G401.6 (cell line): ENCODE results near the gene AKTIP.
"Not testable (repeated sequence)": the region's sequence is repeated elsewhere in the genome, so short reads cannot be mapped to it uniquely, and the experiment has no call there.

Source experiments
- FAIRE-seq: peaks from 2 replicates; lab custom pipeline; 2012; peaks lifted over from hg19 to GRCh38; lab: Jason Lieb, UNC

Gene AKTIP

DNA sequence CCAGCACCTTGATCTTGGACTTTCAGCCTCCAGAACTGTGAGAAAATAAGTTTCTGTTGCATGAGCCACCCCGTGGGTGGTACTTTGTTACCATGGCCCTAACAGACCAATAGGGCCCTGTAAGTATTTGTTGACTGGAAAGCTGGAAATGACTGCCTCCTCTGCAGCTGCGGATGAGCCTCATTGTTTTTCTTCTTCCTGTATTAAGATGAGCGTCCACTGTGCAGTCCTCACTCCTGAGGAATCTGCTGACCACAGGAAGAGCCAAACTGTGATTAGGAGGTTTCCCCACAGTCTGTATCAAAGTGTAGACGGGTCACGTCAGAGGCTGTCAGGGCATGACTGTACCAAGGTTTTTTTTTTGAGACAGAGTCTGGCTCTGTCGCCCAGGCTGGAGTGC is 12.2 kb upstream of the AKTIP start:
- no peak for FAIRE-seq

GRCh38 chr16:53512795-53513194 is 9.8 kb upstream of the AKTIP start:
- FAIRE-seq: not testable (repeated sequence)

DNA sequence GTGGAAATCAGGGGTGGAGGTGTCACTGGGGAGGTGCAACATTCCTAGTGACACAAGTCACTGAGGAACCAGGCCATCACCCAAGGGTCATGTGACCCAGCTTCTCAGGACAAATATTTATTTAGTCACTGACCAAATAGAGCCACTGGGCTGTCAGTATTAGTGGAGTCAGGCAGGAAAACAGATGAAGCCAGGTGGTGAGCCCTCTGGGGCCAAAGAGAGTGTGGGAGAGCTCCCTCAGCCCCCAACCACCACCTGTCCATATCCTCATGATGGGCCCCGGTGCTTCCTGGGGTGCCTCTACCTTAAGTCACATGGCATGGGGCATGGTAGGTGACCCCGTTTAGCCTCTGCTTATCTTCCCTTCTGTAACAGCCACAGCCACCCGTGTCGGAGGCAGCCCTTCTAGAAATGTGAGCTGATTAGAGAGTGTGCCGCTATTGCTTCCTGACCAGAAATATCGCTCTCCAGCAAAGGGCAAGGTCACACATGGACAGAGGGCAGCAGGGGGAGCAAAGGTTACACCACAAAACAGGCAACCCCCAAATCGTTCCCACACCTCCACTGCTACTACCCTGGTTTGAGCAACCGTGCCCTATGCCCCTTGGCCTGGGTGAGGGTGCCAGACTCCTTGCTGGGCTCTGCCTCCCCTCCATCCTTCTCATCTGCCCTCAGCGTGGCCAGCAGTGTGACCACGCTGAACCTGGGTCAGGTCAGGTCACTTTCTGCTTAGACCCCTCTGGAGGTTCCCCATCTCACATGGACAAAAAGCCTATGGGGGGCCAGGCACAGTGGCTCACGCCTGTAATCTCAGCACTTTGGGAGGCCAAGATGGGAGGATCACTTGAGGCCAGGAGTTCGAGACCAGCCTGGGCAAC is 8.6 kb upstream of the AKTIP start:
- FAIRE-seq: no peak

DNA sequence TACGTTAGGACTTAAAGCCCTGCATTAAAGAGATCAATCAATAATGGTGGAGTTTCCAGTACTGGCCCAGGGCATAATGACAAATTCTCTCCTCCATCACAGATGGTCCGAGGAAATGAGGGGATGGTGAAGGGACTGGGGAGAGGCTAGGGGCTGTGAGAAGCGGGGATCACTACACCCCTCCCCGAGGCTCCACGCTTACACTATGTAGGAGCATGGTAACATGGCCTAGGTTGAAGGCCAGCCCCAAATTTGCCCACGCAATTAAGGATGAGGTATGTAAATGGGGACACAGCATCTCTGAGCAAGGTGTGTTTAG is 8.0 kb upstream of the AKTIP start:
- FAIRE-seq: no peak

- FAIRE-seq: no peak
These were observed 7.7 kb upstream of the AKTIP start for GRCh38 chr16:53510704-53511070.

DNA sequence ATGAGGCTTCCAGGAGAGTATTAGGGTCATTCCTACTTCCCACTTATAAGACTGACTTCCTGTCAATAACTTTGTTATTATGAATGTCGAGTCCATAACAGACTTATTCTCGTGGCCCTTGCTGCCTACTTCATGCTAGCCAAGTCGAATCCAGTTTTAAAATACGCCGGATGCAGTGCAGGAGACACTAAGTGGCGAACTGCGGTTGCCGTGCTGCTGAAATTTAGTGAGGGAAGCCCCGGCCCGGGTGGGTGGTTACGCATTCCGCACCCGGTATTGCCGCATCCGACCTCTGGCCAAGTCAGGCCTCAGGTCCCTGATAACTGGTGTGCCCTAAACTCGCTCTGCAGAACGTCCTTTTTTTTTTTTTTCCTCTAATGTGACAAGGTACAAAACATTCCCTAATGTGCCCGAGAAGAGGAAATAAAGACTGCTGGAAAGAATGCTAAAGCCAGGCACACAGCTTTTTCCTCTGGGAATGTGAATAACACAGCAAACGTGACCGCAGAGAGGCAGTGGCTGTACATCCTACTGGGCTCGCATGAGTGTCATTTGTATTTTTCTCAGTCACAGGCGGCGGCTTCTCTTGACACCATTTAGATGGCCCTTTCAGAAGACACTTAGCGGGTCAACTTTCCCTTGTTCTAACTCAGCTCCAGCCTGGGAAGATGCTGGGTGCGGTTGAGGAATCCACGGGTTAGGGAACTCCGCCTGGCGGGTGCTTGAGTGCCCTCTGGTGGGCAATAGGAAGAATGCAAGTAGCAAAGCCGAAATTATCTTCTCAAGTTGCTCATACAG is 7.1 kb upstream of the AKTIP start:
- peak; percentile 64 for FAIRE-seq

DNA sequence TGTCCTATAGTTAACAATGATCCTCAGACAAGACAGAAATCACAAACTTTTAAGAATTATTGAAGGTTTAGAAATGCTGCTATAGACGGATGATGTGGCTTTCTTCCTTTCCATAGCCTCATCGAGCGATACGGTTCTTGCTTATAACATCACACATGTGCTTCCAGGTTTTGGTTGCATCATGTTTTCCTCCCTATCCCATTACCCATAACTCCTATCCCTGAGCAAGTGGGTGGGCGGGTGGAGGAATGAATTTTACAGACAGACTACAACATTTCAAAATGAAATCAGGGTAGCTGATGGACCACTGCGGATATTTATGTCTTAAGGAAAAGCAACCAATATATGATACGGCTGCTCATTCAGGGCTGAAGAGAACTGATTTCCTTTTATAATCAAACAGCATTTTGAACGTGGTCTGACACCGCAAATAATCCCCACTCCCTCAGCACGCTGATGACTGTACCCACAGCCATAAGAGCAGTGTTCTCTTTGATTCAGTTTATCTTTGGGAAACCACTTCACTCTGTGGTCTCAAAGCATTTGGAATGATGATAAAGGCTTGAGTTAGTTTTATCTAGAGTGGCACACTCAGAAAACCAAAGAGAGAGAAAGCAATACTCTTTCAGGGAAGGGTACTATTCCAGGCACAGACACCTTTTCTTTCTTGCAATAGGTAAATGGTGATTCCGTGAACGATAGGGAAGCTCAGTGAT is 4.6 kb upstream of the AKTIP start:
- FAIRE-seq: no peak

GRCh38 chr16:53506254-53506653 is 3.2 kb upstream of the AKTIP start:
- no peak for FAIRE-seq

GRCh38 chr16:53504665-53505064 is 1.7 kb upstream of the AKTIP start:
- FAIRE-seq: no peak

GRCh38 chr16:53503991-53504663 is 1.1 kb upstream of the AKTIP start:
- no peak for FAIRE-seq

DNA sequence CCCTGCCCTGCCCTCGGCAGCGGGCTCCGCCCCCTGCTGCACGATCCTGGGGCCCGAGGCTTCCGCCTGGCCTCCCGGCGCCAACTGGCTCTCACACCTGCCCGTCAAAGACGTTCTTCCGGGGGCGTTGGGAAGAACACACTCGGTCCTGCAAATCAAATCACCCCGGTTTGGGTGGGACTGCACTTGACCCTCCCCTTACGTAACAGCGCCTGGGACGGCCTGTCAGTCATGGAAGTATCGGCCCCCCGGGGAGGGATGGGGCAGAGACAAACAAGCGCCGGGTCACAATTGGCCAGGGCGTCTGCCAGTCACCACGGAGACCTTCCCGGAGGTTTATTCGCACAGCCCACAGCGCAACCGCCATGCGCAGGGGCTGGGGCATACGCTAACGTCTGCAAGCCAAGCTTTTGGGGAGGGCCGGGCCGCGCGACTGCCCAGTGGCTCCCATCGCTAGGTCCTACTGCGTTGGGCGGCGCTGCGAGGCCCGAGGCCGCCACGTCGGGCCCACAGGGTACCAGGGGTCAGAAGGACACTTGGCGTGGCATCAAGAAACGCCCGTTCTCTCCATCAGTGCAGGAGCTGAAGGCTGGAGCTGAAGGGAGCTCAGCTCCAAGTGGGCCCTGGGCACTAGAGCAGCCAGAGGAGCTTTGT is 388 bp upstream of the AKTIP start:
- FAIRE-seq: peak; percentile 97

DNA sequence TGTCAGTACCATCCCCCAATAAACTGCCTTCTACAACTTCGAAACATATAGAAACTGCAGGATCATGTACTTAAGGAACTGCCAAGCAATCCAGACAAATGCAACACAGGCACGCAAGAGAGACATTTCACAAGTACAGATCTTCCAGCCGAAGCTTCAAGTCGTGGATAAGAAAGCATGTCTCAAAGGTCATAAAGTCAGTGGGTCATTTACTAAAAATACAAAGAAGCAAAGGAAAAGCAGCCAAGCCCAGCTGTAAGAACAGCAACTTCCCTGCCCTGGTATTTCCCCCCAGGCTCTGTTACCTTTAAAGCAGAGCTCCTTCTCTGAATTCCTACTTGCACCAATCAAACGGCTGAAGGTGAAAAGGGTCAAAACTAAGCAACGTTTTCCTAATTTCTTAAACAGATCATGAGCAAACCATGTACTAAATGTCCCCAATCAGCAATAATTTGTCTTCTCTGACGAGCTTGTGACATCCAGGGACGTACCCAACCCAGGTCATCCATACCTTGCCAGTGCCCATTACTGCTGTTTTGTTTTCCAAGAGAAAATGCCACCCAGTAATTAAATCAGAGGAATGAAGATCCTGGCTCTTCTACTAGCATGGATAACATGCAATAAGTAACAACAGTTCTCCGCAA is 1.7 kb downstream of the AKTIP start:
- FAIRE-seq: no peak

DNA sequence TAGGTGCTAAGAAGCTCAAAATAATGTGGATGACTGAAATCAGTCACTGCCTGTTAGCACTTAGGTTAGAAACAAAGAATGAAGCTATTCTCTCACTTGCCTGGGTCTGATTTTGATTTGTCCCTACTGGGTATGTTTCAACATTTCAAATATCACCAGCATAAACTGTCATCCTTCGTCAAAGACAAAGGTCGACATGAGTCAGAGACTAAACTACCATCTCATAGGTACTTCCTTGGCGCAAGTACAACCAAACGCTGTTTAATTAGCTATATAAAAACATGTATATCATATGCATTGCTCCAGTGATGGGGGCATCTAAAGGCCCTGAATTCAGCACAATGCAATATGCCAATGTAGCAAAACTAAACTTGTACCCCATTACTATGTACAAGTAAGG is 4.0 kb downstream of the AKTIP start:
- FAIRE-seq: no peak

DNA sequence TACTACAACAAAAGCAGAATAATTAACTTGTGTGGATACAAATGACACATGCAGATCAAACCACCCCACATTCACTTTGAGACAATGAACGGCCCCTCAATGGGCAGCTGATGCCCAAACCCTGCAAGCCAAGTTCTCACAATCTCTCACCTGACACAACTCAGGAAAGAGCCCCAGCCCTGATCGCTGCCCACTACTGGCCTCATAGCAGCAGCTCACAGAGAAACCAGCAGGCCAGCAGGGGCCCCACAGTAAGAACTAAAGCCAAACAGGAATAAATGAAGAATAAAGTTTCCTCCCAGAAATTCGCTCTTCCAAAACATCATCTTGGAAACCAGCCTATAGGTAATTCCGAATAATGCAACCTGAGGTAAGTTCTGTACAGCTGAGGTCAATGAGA is 7.7 kb downstream of the AKTIP start:
- FAIRE-seq: no peak

- FAIRE-seq: no peak
These were observed 8.4 kb downstream of the AKTIP start for GRCh38 chr16:53494636-53495035.

- no peak for FAIRE-seq
These were observed 10.5 kb downstream of the AKTIP start for GRCh38 chr16:53492503-53492902.

GRCh38 chr16:53489755-53490154 is 13.3 kb downstream of the AKTIP start:
- no peak for FAIRE-seq

DNA sequence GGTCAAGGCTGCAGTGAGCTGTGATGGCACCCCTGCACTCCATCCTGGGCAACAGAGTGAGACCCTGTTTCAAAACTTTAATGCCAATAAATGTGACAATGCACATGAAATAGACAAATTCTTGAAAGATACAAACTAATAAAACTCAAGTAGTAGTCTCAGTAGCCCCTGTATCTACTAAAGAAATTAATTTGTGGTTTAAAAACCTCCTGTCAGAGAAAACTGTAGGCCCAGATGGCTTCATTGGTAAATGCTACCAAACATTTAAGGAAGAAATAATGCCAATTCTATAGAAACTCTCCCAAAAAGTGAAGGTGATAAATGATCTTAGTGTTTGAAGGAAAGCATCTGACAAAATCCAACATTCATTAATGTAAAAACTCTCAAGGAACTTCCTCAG is 16.8 kb downstream of the AKTIP start:
- FAIRE-seq: no peak

- FAIRE-seq: no peak
These were observed 18.5 kb downstream of the AKTIP start for GRCh38 chr16:53484542-53484941.

DNA sequence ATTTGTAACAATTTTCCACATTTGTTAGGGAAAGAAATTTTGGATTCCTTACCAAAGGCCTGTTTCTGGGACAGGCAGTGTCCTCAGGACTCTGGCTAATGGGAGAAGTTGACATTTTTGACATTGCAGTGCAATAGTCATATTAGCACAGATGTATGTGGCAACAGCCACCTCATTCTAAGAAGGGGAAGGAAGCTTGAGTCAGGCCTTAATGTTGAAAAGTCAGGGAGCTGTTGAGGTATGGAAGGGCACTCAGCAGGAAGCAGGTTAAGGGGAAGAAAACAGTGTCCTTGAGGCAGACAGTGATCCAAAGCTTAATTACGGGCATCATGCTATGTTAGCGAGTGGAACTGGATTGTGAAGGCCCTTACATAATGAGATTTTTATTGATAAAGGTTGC is 20.9 kb downstream of the AKTIP start:
- FAIRE-seq: no peak

DNA sequence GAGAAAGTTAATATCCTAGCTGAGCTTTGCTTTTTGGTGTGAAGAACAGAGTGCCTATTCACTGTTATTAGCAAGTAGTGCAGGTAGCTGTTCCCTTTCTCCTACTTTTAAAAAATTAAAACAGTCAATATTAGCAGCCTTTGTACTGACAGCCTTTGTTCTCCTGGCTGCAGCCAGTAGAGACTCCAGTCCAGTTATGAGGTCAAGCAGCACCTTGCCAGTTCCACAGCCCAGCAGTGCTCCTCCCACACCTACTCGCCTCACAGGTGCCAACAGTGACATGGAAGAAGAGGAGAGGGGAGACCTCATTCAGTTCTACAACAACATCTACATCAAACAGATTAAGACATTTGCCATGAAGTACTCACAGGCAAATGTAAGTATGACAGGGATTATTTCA is 22.6 kb downstream of the AKTIP start:
- no peak for FAIRE-seq

DNA sequence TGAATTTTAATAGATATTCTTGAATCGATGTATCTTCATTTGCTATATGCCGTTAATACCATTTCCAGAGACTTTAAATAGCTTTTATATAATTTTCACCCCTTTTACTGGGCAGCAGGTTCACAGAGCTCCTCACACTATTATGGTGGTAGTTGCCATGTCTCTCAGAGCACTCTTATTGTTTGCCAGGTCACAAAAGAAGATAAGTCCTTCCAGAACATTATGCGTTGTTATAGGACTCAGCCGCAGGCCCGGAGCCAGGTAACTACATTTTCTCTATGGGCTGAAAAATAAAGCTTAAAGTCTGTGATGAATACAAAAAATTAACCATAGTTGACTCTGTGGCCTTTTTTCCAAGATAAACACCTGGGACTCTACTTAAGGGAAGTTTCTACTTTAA is 24.0 kb downstream of the AKTIP start:
- no peak for FAIRE-seq
